HG03175 (cell line): ENCODE data around the gene SERPINA3.

Source experiments
- ATAC-seq: cut with Tn5 transposase; IDR thresholded peaks from one replicate; pipeline ENCODE4 v1.9.1; 2021; ENCODE audit warnings: mild to moderate bottlenecking, moderate library complexity; ENCODE audit not compliant: unreplicated experiment

Gene SERPINA3

DNA sequence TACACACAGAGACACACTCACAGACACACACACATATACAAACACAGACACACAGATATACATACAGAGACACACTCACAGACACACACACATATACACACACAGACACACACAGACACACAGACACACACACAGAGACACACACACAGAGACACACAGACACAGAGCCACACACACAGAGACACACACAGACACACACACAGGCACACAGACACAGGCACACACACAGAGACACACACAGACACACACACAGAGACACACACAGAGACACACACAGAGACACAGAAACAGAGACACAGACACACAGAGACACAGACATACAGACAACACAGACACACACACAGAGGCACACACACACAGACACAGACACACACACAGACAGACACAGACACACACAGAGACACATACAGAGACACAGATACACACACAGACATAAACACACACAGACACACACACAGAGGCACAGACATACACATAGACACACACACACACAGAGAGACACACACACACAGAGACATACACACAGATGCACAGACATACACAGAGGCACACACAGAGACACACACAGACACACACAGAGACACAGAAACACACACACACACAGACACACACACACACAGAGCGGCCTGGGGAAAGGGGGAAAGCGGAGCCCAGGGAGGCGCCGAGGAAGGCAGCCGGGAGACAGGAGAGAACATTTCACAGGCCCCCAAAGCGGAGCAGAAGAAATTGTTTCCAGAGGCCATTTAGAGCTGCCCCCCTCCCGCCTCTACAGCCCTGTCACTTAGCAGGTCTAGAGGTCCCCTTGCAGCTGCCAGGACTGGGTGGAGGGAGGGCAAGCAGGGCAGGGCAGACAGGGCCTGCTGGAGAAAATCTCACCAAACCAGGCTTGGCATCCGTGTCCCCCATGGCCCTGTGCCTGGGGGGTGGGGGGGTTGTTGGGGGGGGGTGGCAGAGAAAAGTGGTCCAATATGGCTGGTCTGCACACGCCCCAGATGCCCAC, 38.9 kb downstream of the SERPINA3 start:
- no peak for ATAC-seq

DNA sequence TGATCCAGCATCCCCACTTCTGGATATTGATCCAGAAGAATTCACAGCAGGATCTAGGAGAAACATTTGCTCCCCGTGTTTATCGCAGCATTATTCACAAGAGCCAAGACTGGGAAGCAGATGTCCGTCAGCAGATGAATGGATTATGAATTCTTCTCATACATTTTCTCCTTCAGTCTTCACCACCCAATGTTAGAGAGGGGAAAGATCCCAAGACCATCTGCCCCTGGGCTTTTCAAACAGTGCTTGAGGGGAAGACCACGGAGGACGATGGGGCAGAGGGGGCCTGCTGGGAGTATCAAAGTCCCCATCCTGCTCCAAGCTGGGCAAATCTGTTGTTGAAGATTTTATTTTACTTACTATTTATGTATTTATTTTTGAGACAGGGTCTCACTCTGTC, 41.1 kb downstream of the SERPINA3 start:
- ATAC-seq: no peak

DNA sequence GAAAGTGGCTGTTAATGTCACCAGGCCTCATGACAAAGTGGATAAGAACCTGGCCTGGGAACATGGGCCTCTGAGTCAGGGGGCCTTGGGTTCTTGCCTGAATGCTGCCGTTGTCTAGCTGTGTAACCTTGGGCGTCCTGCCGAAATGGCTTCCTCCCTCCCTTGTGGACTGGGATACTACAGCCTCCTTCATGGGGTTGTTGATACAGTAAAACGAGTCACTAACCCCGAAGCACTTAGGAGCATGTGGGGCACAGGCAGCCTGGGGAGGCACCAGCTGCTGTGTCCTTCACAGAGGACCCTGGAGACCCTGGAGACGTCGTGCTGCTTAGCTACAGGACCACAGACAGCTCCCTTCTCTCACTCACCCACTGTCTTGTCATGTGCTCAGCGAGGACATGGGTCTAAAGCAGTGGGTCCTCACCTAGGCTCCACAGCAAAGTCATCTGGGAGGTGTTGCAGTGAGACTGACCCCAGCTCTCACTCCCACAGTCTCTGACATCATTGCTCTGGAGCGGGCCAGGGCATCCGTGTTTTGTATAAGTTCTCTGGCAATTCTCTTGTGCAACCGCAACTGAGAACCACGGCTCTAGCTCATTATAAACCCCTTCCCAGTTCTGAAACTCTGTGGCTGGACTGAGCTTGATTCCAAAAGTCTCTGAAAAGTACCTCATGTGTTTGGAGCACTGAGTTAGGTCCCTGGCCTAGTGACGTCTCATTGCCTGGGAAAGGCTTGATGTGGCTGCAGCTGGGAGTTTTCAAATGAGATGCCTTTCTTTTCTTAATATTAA, 42.1 kb downstream of the SERPINA3 start:
- no peak for ATAC-seq

DNA sequence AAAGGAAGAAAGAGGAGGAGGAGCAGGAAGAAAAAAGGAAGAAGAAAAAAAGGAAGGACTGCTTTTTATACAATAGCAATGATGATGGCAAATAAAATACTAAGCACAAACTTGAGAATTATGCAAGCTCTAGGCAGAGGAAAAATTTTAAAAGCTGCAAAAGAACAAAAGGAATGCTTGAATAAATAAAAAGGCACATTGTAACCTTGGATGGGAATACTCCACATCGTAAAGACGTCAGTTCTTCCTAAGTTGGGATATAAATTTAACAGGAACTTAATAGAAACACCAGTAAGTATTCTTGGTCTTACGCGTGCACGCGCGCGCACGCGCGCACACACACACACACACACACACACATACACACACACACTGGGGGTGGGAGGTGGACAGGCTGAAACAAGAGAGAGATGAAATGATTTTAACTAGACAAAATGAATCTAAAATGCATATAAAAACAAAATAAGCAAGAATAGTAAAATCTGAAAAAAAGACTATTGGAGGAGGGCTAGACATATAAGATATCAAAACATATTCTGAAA, 43.0 kb downstream of the SERPINA3 start:
- no peak for ATAC-seq

DNA sequence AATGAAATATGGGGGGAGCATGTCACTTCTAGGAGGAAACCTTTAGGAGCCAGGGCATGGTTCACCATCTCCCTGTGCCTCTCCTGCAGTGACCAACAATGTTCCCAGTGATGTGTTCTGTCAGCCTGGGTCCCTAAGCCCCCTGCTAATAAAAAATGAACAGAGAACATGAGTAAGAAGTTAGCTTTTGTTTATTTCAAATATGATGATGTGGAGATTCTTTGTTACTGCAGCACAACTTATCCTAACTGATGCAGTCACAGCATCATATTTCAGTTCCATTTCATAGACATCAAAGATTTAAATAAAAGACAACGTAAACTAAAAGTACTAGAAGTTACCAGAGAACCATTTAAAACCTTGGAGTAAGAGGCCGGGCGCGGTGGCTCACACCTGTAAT, 43.9 kb downstream of the SERPINA3 start:
- ATAC-seq: no peak

DNA sequence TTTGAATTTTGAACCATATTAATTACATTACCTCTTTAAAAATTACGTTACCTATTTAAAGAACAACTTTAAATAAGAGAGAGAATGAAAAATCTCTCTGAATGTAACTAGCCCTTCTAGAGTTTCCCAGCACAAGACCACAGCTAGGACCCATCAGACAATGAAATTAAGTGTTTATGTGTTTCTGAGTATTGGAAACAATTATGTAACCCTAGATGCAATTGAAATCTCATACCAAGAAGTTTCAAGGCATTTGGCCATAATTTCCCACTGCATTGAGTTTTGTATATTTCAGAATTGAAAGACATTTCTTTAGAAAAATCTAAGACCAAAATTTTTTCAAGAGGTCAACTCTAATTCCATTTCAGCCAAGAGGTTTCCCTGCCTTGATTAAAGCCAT, 47.1 kb downstream of the SERPINA3 start:
- no peak for ATAC-seq

DNA sequence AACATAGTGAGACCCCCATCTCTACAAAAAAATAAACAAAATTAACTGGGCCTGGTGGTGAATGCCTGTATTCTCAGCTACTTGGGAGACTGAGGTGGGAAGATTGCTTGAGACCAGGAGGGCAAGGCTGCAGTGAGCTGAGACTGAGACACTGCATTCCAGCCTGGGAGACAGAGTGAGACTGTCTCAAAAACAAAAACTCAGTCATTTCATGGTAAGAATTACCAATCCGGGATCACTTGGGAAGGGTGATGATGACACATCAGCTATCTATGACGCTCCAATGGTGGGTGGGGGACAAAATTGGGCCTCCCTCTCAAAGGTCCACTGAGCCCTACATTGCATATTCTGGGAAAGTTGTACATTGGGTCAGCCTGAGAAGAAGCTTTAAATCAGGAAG, 47.7 kb downstream of the SERPINA3 start:
- no peak for ATAC-seq

DNA sequence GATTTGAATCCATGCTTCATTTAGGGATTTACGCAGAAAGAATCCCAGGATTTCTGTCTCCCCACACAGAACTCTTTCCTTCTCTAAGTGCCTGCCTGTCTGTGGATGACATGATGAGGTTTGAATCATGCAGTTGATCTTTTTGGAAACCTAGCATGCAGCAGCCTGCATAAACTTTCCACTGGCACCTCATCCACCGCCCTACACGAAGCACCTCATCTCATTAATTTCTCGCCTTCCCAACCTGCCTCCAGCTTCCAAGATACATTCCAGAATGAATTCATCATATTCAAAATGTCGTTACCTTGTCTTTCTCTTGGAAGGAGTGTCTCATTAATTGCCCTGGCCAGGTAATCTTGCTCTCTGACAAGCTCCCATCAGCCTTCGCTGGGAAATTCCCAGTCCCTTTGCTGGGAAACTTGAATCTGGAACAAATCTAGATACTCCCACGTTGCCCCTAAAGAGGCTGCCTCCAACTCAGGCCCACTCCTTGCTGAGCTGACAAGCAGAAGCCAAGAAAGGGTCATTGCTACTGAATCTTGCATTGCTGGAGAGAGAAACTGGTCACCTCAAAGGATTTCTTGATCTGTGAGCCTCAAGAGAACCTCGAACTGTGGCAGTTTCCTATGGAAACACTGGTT, 48.2 kb downstream of the SERPINA3 start:
- ATAC-seq: no peak

DNA sequence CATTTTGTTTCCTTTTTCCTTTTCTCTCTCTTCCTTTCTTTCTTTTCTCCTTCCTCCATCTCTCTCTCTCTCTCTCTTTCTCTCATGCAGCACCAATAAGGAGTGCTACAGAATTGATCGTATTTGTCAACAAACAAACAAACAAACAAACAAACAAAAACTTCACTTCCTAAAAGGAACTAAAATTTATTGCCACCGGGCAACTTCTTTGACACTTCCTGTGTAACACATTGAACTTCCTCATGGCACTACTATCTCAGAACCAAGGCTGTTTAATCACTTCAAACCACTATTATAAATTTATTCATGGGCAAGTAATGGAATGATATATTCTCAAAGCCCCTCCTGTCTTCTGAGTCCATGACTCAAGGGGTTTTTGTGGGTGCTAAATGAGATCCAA, 51.3 kb downstream of the SERPINA3 start:
- no peak for ATAC-seq

DNA sequence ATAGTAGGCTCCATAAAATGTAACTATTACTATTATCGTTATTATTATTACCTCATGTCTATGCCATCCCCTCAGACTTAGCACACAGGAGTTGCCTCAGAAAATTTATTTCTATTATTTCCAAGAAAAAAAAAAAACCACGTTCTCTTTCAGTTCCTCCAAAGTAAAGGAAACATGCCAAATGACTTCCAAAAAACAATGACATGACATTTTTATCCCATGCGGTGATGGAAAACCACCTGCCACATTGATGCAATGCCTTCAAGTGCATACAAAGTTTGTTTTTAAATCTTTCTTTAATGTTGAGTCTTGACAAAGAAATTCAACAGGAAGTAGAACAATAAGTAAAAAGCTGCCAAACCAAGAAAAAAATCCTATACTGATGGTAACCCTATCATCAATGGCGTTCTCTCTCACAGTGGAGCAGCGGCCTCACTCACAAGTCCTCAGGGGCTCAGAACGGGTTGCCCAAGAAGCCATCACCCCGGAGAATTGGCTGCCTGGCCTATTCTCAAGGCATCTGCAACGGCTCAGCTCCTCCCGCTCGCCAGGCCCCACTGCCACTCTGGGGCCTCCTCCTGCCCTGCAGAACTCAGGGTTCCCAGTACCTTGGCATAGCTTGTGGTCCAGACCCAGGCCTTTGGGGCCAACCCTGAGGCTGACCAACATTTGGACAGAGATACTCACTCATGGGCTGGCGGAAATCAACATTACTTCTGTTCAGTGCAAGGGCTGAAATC, 51.9 kb downstream of the SERPINA3 start:
- ATAC-seq: no peak

DNA sequence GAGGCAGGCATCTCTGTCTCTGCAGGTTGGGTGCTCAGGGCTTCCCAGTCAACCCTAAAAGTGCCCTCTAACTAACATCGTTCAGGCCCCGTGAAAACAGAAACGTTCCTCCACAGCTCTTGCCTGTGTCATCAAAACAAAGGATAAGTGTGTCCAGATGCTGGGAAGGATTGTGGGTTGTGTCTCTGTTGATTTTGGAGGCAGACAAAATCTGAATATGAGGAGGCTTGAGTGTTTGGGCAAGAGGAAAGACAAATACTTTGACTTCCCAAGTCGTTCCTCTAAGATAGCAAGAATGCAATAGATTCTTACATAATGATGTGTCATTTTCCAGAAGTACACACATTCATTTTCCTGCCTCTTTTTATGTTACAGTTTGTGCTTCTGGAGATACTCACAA, 52.9 kb downstream of the SERPINA3 start:
- no peak for ATAC-seq

DNA sequence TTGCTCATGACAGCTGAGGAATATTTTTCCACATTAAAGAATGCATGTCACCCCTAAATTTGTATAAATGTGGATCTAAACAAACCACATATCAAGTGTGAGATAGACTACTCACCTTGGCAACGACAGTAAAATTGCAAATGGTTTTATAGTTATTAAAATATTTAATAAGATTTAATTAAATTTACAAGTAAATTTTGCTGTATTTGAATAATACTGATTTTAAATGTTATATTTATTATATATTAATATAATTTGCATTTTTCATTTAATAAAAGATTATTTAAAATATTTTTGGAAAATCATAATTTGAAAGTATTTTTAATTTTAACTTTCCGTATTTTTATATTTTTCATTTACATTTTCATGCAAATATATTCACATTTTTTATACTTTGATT, 53.4 kb downstream of the SERPINA3 start:
- ATAC-seq: no peak

DNA sequence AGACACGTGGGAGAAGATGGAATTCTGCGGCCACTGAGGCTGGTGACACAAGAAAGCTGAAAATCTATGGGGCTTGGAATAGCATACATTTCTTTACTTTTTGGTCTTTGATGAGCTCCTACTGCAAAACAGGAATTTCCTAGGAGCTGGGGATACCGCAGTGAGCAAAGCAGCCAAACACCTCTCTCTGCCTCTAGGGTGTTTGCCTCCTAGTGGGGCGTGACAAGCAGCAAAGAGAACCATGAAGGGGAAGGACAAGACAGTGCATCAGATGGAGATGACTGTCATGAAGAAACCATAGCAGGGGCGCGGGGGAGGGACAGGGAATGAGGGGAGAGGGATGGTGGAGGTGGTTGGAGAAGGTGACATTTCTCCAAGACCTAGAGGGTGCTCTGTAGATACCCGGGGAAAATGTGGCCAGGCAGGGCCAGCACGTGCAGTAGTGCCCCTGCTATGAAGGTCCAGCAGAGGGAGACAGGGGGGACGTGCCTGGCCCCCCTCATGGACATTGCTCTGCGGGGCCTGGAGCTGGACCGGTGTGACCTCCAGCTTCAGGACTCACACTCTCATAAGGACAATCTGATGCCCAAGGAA, 58.6 kb downstream of the SERPINA3 start:
- ATAC-seq: no peak

DNA sequence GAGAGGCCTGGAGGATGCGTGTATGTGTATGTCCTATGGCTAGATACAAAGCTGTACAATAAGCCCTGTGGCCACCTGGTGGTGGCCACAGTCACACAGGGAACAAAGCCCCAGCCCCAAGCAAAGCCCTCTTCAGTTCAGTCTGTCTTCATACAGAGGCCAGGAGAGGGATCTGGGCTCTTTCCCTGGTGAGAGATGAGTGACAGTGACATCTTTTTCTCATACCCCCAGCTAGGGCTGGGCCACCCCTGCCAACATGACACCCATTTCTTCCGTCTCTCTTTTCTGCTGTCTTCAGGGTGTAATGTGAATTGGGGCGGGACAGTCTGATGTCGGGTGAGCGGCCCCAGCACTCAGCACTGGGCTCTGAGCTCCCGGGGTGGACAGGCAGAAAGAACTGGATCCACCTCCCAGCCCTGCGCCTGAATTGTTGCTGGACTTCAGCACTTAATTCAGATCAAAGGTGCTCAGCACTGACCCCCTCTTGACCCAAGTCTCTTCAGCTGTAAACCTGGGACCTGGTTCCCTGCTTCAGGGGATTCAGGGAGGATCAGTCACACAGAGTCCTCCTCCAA, 59.8 kb downstream of the SERPINA3 start:
- no peak for ATAC-seq

DNA sequence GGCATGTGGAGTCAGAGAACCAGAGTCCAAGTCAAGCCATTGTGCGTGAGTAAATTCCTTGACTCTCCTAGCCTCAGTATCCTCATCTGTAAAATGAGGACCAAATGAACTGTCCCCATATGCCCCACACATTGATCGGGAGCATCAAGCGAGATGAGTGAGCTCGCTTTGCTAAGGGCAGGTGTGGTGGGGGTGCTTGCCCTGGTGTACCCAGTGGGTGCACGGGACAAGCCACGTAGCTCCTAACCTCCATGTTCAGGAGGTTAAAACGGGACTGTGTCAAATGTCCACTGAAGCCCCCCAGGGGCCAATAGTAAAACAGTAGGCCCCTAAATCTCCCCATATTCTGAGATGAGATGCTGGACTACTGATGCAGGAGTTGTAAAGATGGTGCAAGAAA, 60.9 kb downstream of the SERPINA3 start:
- ATAC-seq: no peak
